SK-N-SH treated with all-trans-retinoic acid at 6 μM for 48 hours (cell line): Measurements from ENCODE around the gene AP3S2.

Experiments used
- ATAC-seq: fragments of 200-7000 bp; cut with Tn5 transposase; 3 replicates; pipeline ENCODE4 v1.9.1; 2020; ENCODE audit warnings: mild to moderate bottlenecking, moderate library complexity
- ARNTL ChIP-seq: fragments of 450-650 bp; formaldehyde crosslinking; IDR thresholded peaks from 2 replicates; pipeline ENCODE4 v1.5.0; 2020; ENCODE audit warnings: low read depth, mild to moderate bottlenecking, moderate library complexity, borderline replicate concordance
- BACH2 ChIP-seq: fragments of 250-450 bp; sonication (Bioruptor Pico); IDR thresholded peaks from 2 replicates; pipeline ENCODE4 v1.9.0; 2021; ENCODE audit warnings: mild to moderate bottlenecking, borderline replicate concordance
- CSRNP3 ChIP-seq: fragments of 250-450 bp; sonication (Bioruptor Pico); IDR thresholded peaks from 2 replicates; pipeline ENCODE4 v1.5.1; 2021; ENCODE audit warnings: mild to moderate bottlenecking, moderate library complexity
- GLIS3 ChIP-seq: fragments of 250-450 bp; sonication (Bioruptor Pico); IDR thresholded peaks from 2 replicates; pipeline ENCODE4 v1.5.0; 2020; ENCODE audit warnings: mild to moderate bottlenecking, moderate library complexity
- ISL1 ChIP-seq: fragments of 250-450 bp; sonication (Bioruptor Pico); IDR thresholded peaks from 2 replicates; pipeline ENCODE4 v2.1.2; 2022; ENCODE audit warnings: mild to moderate bottlenecking, moderate library complexity
- OSR1 ChIP-seq: fragments of 250-450 bp; sonication (Bioruptor Pico); IDR thresholded peaks from 2 replicates; pipeline ENCODE4 v1.8.0; 2022; ENCODE audit warnings: moderate library complexity, mild to moderate bottlenecking, inconsistent platforms
- PATZ1 ChIP-seq: fragments of 250-450 bp; sonication (Bioruptor Pico); IDR thresholded peaks from 2 replicates; pipeline ENCODE4 v1.8.0; 2020; ENCODE audit warnings: mild to moderate bottlenecking, moderate library complexity, borderline replicate concordance
- POU6F1 ChIP-seq: fragments of 250-450 bp; sonication (Bioruptor Pico); IDR thresholded peaks from 2 replicates; pipeline ENCODE4 v1.8.0; 2021; ENCODE audit warnings: low read depth, mild to moderate bottlenecking, moderate library complexity, borderline replicate concordance
- RARB ChIP-seq: fragments of 250-450 bp; sonication (Bioruptor Pico); IDR thresholded peaks from 2 replicates; pipeline ENCODE4 v1.8.0; 2021; ENCODE audit warnings: mild to moderate bottlenecking, moderate library complexity
- SNAI2 ChIP-seq: fragments of 250-450 bp; sonication (Bioruptor Pico); IDR thresholded peaks from 2 replicates; pipeline ENCODE4 v1.5.0; 2020; ENCODE audit warnings: mild to moderate bottlenecking, moderate library complexity
- TOX ChIP-seq: fragments of 250-450 bp; sonication (Bioruptor Pico); IDR thresholded peaks from 2 replicates; pipeline ENCODE4 v1.8.0; 2021; ENCODE audit warnings: mild to moderate bottlenecking, moderate library complexity, borderline replicate concordance
- TSHZ2 ChIP-seq: fragments of 250-450 bp; sonication (Bioruptor Pico); IDR thresholded peaks from 2 replicates; pipeline ENCODE4 v1.5.0; 2020; ENCODE audit warnings: mild to moderate bottlenecking, moderate library complexity
- ZC3H10 ChIP-seq: fragments of 250-450 bp; sonication (Bioruptor Pico); IDR thresholded peaks from 2 replicates; pipeline ENCODE4 v1.5.1; 2021; ENCODE audit warnings: mild to moderate bottlenecking, moderate library complexity
- ZFP3 ChIP-seq: fragments of 250-450 bp; sonication (Bioruptor Pico); IDR thresholded peaks from 2 replicates; pipeline ENCODE4 v1.5.0; 2020; ENCODE audit warnings: mild to moderate bottlenecking, moderate library complexity
- ZFP30 ChIP-seq: fragments of 450-650 bp; formaldehyde crosslinking; IDR thresholded peaks from 2 replicates; pipeline ENCODE4 v1.5.0; 2022; ENCODE audit warnings: mild to moderate bottlenecking, moderate library complexity
- ZNF565 ChIP-seq: fragments of 450-650 bp; formaldehyde crosslinking; conservative IDR thresholded peaks from 2 replicates; pipeline ENCODE4 v1.5.0; 2020; ENCODE audit warnings: low read depth, mild to moderate bottlenecking, moderate library complexity
- ZNF8 ChIP-seq: fragments of 450-650 bp; formaldehyde crosslinking; IDR thresholded peaks from 2 replicates; pipeline ENCODE4 v1.5.0; 2020; ENCODE audit warnings: mild to moderate bottlenecking, moderate library complexity

Gene AP3S2

GRCh38 chr15:89828281-89829145, 65.3 kb downstream of the AP3S2 start (continued):
- TF ChIP-seq ARNTL (CRISPR knock-in tag): no peak
- TF ChIP-seq TOX (CRISPR knock-in tag): no peak
- TF ChIP-seq OSR1 (CRISPR knock-in tag): no peak
- no peak for TF ChIP-seq SNAI2 (CRISPR knock-in tag)
- no peak for TF ChIP-seq ZFP30 (CRISPR knock-in tag)

- no peak; the same call in 2 of the 3 replicates for ATAC-seq
- TF ChIP-seq RARB (CRISPR knock-in tag) (no peak), POU6F1 (CRISPR knock-in tag) (no peak), ZNF565 (no peak), OSR1 (CRISPR knock-in tag) (no peak), SNAI2 (CRISPR knock-in tag) (no peak), PATZ1 (CRISPR knock-in tag) (no peak), ZC3H10 (CRISPR knock-in tag) (no peak), TSHZ2 (CRISPR knock-in tag) (no peak), CSRNP3 (CRISPR knock-in tag) (no peak), ZFP3 (CRISPR knock-in tag) (no peak), ARNTL (CRISPR knock-in tag) (no peak), TOX (CRISPR knock-in tag) (no peak)
These were observed 66.0 kb downstream of the AP3S2 start for GRCh38 chr15:89827829-89828228.

- ATAC-seq: no peak
- TF ChIP-seq SNAI2 (CRISPR knock-in tag): no peak
- no peak for TF ChIP-seq CSRNP3 (CRISPR knock-in tag)
- TF ChIP-seq ZNF8 (CRISPR knock-in tag): no peak
- no peak for TF ChIP-seq ISL1 (CRISPR knock-in tag)
- TF ChIP-seq TSHZ2 (CRISPR knock-in tag): no peak
- no peak for TF ChIP-seq ZC3H10 (CRISPR knock-in tag)
- no peak for TF ChIP-seq PATZ1 (CRISPR knock-in tag)
- TF ChIP-seq GLIS3: no peak
- TF ChIP-seq BACH2: no peak
- no peak for TF ChIP-seq TOX (CRISPR knock-in tag)
These were observed 66.8 kb downstream of the AP3S2 start for GRCh38 chr15:89826671-89827655.
